Dedifferentiated amniotic fluid mesenchymal stem cell (primary cell): Measurements from ENCODE around the gene TLR10.
A peak's percentile ranks its signal among the peaks of the same experiment; 100 is the strongest.

Experiments used
- DNase-seq: peaks from one replicate; pipeline ENCODE4 v3.0.0-alpha.2; 2016; ENCODE audit errors: extremely low spot score

Gene TLR10

GRCh38 chr4:38764277-38764676 is 18.5 kb downstream of the TLR10 start:
- no peak for DNase-seq

GRCh38 chr4:38762560-38762959 is 20.2 kb downstream of the TLR10 start:
- DNase-seq = no peak

GRCh38 chr4:38759790-38760122 is 23.0 kb downstream of the TLR10 start:
- DNase-seq = no peak

- peak; percentile 36 for DNase-seq
Observed at GRCh38 chr4:38759113-38759789, 23.5 kb downstream of the TLR10 start.

- no peak for DNase-seq
Observed at GRCh38 chr4:38757945-38758600, 24.7 kb downstream of the TLR10 start.

GRCh38 chr4:38752941-38753806 is 29.6 kb downstream of the TLR10 start:
- DNase-seq = peak; percentile 98

GRCh38 chr4:38752372-38752940 is 30.3 kb downstream of the TLR10 start:
- peak; percentile 22 for DNase-seq

GRCh38 chr4:38751341-38752010 is 31.3 kb downstream of the TLR10 start:
- DNase-seq = no peak

- DNase-seq = no peak
Observed at GRCh38 chr4:38749336-38749735, 33.5 kb downstream of the TLR10 start.

GRCh38 chr4:38747629-38748028 is 35.2 kb downstream of the TLR10 start:
- DNase-seq = no peak

- DNase-seq = no peak
Observed at GRCh38 chr4:38745881-38746280, 36.9 kb downstream of the TLR10 start.

- no peak for DNase-seq
Observed at GRCh38 chr4:38743866-38744265, 38.9 kb downstream of the TLR10 start.

- DNase-seq = no peak
Observed at GRCh38 chr4:38740303-38740702, 42.5 kb downstream of the TLR10 start.

GRCh38 chr4:38738940-38739803 is 43.6 kb downstream of the TLR10 start:
- DNase-seq = no peak

GRCh38 chr4:38735870-38736269 is 46.9 kb downstream of the TLR10 start:
- no peak for DNase-seq

- no peak for DNase-seq
Observed at GRCh38 chr4:38734911-38735310, 47.9 kb downstream of the TLR10 start.

GRCh38 chr4:38734446-38734845 is 48.3 kb downstream of the TLR10 start:
- no peak for DNase-seq

- DNase-seq = no peak
Observed at GRCh38 chr4:38733663-38734062, 49.1 kb downstream of the TLR10 start.

- DNase-seq = peak; percentile 77
Observed at GRCh38 chr4:38730830-38731646, 51.8 kb downstream of the TLR10 start.

GRCh38 chr4:38730493-38730829 is 52.3 kb downstream of the TLR10 start:
- no peak for DNase-seq
